GM18858 (cell line): ENCODE data around the gene ANKRD12.
"Not testable (repeated sequence)": the region's sequence is repeated elsewhere in the genome, so short reads cannot be mapped to it uniquely, and the experiment has no call there.

Source experiments
- ATAC-seq: cut with Tn5 transposase; IDR thresholded peaks from one replicate; pipeline ENCODE4 v1.9.1; 2021; ENCODE audit not compliant: unreplicated experiment

The ANKRD12 gene

DNA sequence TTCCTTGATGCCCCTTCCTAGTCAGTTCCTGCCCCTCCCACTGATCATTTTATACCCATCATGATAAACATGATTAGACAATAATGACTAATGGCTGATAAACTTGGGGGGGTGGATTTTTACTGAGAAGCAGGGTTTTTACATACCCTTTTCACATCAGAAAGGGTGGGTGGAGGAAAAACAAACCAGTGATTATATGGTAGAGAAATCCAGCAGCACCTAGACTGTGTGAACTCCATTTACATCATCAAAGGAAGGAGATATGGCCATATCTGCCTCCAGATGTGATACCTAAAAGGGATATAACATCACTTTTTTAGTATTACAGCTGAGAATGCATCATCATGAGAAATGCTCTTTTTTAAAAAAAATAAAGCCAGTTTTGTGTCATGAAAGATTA, 89.9 kb downstream of the ANKRD12 start:
- ATAC-seq = no peak

- no peak for ATAC-seq
Observed at GRCh38 chr18:9231852-9232486, 95.4 kb downstream of the ANKRD12 start.

- ATAC-seq = no peak
Observed at GRCh38 chr18:9232977-9233376, 96.4 kb downstream of the ANKRD12 start.

DNA sequence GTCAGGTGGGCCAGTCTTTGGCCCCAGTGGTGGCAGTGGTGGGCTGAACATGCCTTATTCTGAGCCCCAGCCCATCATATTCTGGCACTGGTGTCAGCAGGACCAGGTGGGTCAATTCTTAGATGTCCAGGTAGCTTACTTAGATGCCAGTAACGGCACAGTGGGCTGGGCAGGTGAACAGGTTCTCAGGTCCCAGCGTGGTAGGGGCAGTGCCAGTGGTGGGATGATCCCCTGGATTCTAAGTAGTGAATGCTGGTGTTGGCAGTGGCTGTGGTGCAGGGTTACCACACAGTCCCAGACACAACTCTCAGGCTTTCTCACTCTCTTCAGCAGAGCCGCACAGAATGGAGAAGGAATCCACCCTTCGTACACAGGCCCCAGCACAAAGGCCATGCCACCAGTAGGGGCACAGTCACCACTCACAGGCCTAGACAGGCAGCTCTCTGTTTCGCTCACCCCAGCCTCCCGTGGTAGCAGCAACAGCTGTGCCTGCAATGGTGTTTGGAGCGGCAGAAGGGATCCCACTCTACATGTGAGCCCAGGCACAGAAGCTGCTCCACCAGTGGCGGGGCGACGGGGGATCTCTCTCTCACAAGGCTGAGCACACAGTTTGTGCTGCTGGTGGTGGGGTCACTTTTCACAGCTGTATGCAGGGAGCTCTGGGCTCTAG, 97.3 kb downstream of the ANKRD12 start:
- no peak for ATAC-seq

- ATAC-seq = no peak
Observed at GRCh38 chr18:9234528-9234927, 97.9 kb downstream of the ANKRD12 start.

DNA sequence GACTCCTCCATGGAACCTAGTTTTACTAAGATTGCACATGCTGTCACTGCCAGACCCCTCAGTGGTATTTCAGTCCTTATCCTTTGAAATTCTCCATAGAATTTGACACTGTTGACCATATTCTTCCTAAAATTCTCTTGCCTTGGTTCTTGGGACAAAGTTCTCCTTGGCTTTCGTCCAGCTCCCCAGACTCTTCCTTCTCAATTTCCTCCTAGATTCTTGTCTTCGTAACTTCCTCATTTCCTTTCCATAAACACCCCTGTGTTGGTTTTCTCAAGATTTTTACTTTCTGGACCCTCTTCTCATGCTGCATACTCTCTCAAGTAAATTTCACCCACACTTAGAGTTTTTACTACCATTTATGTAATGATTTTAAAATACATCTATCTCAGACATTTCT, 101.4 kb downstream of the ANKRD12 start:
- ATAC-seq = no peak

DNA sequence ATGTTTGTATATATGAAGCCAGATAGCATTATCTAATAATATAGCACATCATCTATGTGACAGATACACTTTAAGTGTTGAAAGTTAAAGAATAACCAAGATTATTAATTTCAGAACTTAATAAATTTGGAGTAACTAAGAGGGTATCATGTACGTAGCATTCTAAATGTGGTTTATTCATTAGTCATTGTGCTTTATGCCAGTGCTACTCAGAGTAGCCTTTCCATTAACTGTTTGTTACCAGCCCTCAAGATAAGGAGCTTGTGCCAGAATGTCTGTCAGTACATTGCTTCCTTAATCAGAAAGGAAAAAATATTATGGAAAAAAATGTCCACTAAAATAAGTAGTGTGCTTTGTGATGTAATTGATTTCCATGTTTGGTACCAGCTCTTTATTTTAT, 103.1 kb downstream of the ANKRD12 start:
- no peak for ATAC-seq

DNA sequence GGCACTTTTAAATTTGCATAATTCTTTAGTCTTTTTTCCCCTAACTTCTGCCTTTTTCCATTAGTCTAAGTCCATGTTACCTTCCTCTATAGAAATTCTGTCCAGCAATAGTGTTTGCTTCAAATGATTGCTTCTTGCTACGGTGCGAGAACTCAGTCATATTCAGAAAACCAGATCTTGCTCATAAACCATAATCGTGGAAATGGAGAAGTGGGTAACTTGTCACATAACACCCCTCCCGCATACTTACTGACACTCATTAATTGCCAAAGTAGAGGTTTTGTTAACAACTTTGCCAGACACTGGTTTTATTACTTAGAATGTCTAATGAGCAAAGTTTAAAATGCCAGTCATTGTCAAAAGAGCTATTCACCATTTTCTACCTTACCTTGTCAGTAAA, 103.7 kb downstream of the ANKRD12 start:
- ATAC-seq = no peak

DNA sequence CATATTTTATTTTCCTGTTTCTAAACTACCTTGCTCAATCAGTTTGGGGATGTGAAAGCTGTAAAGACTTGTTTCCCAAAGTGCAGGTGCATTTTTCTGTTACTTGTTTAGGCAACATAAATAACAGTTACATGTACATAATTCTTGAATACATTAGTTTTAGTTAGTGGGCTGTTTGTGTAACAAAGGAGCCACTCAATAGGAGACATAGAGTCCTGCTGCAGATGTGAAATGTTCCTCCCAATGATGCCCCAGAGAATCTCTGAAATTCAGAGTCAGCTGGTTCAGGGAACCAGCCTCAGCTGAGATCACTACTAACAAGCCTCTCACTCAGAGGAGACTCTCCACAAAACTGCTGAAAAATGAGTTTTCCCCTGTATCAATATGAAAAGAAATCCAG, 106.4 kb downstream of the ANKRD12 start:
- ATAC-seq = no peak

DNA sequence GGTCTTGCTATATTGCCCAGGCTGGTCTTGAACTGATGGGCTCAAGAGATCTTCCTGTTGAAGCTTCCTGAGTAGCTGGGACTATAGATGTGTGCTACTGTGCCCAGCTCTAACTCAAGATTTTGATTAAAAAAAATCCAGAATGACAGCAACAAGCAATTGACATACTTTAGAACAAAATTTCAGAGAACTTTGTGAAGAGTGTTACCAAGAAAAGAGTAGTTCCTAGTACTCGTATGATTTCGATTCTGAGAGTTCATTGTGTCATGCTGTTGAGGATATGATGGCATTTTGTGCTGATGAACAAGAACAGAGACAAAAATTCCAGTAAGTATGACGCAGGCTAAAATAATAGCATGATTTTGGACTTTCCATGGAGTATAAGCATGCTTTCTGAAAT, 107.8 kb downstream of the ANKRD12 start:
- no peak for ATAC-seq

GRCh38 chr18:9248661-9249060, 112.1 kb downstream of the ANKRD12 start:
- ATAC-seq = no peak

GRCh38 chr18:9249254-9249653, 112.7 kb downstream of the ANKRD12 start:
- no peak for ATAC-seq

- ATAC-seq = no peak
Observed at GRCh38 chr18:9259173-9259572, 122.6 kb downstream of the ANKRD12 start.

DNA sequence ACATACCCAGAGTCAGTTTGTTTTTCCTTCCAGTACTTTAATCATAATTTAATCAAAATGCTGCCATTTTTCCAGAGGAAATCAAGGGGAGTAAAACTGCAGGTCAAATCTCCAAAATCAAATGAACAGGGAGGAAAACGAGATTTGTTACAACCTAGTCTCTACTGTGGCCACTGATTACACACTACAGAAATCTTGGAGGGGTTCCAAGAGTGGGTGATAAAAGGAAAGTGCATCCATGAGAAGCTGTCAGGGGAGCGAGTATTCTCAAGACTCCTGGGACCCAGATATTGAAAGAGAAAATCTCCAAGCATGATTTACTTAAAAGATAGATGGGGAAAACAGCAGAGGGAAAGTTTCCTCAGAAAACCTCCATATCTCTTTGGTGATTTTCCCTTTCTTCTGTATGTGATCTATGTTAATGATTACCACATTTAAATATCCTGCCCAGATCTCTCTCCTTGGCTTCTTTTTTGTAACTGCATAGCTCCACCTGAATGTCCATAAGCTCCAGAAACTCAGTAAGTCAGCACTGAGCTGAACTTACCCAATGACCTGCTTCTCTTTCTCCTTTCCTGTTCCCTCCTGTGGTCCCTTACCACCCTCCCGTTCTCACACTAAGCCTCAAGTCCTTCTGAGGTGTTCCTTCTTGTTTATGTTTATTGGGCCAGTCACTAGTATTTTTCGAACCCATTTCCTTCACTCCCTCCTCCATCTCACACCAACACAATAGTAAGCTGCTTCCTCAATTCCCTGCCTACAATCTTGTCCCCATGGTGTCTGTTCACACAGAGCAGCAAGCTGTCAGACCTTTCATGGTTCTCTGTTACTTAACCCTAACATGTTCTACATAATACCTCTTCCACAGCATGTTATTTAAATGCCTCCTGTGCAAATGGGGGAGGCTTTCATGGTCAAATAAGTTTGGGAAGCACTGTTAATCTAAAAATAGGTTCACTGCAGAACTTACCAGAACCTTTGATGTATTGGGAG, 124.1 kb downstream of the ANKRD12 start:
- ATAC-seq = no peak

DNA sequence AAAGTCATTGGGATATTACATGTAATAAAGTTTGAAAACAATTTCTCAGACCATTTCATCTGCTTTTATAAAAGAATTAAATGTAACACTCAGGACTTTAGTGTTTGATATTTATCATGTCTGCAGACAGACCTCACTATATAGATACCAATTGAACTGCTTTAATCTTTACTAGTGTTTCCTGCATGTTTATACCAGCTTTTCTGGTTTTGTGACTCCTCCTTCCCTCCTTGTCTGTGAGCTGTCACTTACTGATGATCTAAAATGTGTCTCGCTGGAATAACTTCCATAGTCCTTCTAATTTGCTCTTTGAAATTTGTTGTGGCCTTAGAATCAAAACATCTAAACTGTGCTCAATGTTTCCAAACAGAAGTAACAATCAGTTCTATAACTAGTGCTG, 126.7 kb downstream of the ANKRD12 start:
- no peak for ATAC-seq

- not testable (repeated sequence) for ATAC-seq
Observed at GRCh38 chr18:9264797-9265196, 128.2 kb downstream of the ANKRD12 start.

DNA sequence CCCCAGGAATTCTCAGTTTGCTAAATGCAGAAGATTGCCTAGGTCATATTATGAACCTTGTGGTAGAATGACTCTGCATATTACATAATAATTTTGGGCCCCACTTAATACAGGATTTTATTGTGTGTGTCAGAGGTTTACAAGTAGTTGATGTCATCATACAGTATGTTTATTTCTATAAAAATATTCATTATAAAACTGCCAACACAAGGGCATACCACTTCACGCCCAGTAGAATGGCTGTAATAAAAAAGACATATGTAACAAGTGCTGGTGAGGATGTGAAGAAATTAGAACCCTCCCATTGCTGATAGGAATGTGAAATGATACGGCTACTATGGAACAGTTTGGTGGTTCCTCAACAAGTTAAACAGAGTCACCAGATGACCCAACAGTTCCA, 136.6 kb downstream of the ANKRD12 start:
- no peak for ATAC-seq

DNA sequence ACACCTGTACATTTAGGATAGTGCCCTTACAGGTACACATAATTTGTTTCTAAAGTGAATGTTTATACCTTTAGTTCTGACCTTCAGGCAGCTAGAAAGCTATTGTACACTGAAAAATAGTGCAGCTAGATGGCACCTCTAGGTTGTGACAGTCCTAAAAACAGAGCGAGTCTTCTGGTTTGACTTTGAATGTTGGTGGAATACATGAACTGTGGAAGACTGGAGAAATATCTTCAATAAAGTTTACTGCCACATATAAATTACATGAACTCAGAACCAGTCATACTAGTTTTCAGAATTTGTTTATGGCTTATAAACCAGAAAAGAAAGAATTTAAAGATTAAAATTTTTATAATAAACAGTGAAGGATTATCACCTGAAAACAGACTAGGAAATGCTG, 139.3 kb downstream of the ANKRD12 start:
- no peak for ATAC-seq

- ATAC-seq = no peak
Observed at GRCh38 chr18:9278028-9278427, 141.4 kb downstream of the ANKRD12 start.

- ATAC-seq = no peak
Observed at GRCh38 chr18:9280849-9281248, 144.3 kb downstream of the ANKRD12 start.

DNA sequence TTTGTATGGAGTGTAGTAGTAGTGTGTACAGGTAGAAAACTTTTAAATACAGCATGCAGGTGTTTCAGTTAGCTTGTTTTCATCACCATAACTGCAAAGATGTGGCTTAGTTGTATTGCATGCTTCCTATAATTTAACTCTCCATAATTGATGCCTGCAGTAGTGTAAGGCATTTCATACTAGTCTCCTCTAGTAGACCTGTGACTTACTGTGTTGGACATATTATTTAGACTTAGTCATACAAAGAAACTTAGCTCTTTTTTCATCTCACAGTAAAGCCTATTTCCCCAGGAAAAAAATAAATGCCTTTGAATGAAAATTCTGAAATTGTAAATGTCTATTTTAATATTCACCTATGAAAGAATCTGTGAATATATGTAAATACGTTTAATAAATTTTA, 145.2 kb downstream of the ANKRD12 start:
- no peak for ATAC-seq

DNA sequence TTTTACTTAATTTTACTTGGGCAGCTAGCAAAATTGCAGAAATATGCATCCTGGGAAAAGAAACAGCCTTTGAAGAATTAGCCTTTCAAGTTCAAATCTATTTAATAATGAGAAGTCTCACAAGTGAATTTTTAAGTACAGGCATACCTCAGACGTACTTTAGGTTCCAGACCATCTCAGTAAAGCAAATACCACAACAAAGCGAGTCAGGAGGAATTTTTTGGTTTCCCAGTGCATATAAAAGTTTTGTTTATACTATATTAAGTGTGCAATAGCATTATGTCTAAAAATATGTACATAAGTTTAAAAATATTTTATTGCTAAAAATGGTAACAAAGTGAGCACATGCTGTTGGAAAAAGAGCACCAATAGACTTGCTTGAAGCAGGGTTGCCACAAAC, 147.2 kb downstream of the ANKRD12 start:
- ATAC-seq = no peak
